ENCODE measurements around the gene THBS4.

Gene THBS4

GRCh38 chr5:80037366-80037765 is 2.2 kb downstream of the THBS4 start:
- TF ChIP-seq, protein P1, sequence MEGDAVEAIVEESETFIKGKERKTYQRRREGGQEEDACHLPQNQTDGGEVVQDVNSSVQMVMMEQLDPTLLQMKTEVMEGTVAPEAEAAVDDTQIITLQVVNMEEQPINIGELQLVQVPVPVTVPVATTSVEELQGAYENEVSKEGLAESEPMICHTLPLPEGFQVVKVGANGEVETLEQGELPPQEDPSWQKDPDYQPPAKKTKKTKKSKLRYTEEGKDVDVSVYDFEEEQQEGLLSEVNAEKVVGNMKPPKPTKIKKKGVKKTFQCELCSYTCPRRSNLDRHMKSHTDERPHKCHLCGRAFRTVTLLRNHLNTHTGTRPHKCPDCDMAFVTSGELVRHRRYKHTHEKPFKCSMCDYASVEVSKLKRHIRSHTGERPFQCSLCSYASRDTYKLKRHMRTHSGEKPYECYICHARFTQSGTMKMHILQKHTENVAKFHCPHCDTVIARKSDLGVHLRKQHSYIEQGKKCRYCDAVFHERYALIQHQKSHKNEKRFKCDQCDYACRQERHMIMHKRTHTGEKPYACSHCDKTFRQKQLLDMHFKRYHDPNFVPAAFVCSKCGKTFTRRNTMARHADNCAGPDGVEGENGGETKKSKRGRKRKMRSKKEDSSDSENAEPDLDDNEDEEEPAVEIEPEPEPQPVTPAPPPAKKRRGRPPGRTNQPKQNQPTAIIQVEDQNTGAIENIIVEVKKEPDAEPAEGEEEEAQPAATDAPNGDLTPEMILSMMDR (IDR thresholded peaks at IDR 0.05; ENCODE audit: low read depth, low read length, missing control alignments): no peak
- in situ Hi-C loops (cut with HindIII; ENCODE audit: low pct_ligation_motif_present, low sequenced_read_pairs): no loop called here
- Histone ChIP-seq H3K36me3 (replicated peaks) (no peaks in the 10 kb centered on the region), H3K4me3 (ENCODE audit: low read depth, low read length) (no peak overlapping the region), H3K27me3 (replicated peaks) (peaks cover 42% of the 10 kb centered on the region), H3K27ac (no peak overlapping the region)
- no peak for DNase-seq

GRCh38 chr5:80039650-80040049 is 4.5 kb downstream of the THBS4 start:
- Histone ChIP-seq H3K27ac (no peak overlapping the region), H3K36me3 (replicated peaks) (no peaks in the 10 kb centered on the region), H3K27me3 (replicated peaks) (peaks cover 29% of the 10 kb centered on the region), H3K4me3 (ENCODE audit: low read depth, low read length) (no peak overlapping the region)
- TF ChIP-seq, protein P1 (IDR thresholded peaks at IDR 0.05; ENCODE audit: low read depth, low read length, missing control alignments): no peak
- in situ Hi-C loops (cut with HindIII; ENCODE audit: low pct_ligation_motif_present, low sequenced_read_pairs): no loop called here
- no peak for DNase-seq

DNA sequence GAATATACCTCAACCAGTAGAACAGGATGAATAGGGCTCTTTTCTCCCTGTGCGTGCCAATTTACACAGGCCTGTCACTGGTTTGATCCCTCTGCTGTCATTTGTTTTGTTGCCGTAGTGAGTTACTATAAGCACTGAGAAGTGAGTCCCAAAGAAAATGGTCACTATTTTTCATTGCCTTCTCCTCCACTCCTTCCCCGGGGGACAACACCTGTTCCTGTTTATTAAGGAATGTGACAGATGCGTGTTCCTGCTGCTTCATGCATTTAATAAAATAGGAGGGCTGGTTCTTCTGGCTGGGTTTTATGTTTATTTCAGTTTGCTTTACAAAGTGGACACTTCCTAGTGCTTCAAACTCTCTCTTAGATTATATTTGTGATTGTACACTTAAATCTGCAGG is 6.4 kb downstream of the THBS4 start:
- Histone ChIP-seq H3K4me3 (ENCODE audit: low read depth, low read length) (no peak overlapping the region), H3K27me3 (replicated peaks) (peaks cover 16% of the 10 kb centered on the region), H3K27ac (no peak overlapping the region), H3K36me3 (replicated peaks) (no peaks in the 10 kb centered on the region)
- DNase-seq: no peak
- in situ Hi-C loops (cut with HindIII; ENCODE audit: low pct_ligation_motif_present, low sequenced_read_pairs): no loop called here
- TF ChIP-seq, protein P1 (IDR thresholded peaks at IDR 0.05; ENCODE audit: low read depth, low read length, missing control alignments): no peak

GRCh38 chr5:80042330-80042729 is 7.2 kb downstream of the THBS4 start:
- TF ChIP-seq, protein P1 (IDR thresholded peaks at IDR 0.05; ENCODE audit: low read depth, low read length, missing control alignments): no peak
- no peak for DNase-seq
- Histone ChIP-seq H3K27ac (no peak overlapping the region), H3K36me3 (replicated peaks) (no peaks in the 10 kb centered on the region), H3K4me3 (ENCODE audit: low read depth, low read length) (no peak overlapping the region), H3K27me3 (replicated peaks) (peaks cover 9% of the 10 kb centered on the region)
- in situ Hi-C loops (cut with HindIII; ENCODE audit: low pct_ligation_motif_present, low sequenced_read_pairs): no loop called here

- H3K4me3 ChIP-seq (ENCODE audit: low read depth, low read length): no peak overlapping the region
- TF ChIP-seq, protein P1 (IDR thresholded peaks at IDR 0.05; ENCODE audit: low read depth, low read length, missing control alignments): no peak
- no peaks in the 10 kb centered on the region for H3K36me3 ChIP-seq (replicated peaks)
- peaks cover 9% of the 10 kb centered on the region for H3K27me3 ChIP-seq (replicated peaks)
- H3K27ac ChIP-seq: no peak overlapping the region
- DNase-seq: no peak
- in situ Hi-C loops (cut with HindIII; ENCODE audit: low pct_ligation_motif_present, low sequenced_read_pairs): no loop called here
These were observed 8.0 kb downstream of the THBS4 start for GRCh38 chr5:80043187-80043586.

DNA sequence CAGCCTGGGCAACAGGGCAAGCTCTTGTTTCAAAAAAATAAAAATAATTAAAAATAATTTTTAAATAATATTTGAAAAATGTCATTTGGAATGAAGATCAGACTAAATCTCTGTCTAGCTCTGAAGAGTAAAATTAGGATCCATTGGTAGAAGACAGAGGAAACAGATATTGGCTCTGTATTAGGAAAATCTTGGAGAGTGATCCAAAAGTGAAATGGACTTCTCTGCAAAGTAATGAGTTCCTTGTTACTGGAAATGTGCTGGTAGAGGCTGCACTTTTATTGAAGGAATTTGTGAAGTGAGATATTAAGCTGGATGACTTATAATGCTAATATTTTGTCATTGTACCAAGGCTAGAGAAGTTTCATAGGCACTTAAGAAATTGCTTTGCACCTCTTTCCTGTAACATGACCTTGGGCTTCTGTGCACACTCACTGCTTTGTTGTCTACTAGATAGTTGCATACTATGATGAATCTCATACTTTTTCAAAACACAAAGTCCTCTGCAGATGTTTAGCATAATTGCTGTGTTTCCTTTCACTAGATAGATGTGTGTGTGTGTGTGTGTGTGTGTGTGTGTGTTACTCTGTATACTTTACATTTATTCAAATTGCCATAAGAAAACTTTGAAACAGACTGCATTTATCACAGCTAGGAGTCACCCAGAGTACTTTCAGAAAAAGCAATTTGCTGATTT is 13.1 kb downstream of the THBS4 start:
- Histone ChIP-seq H3K36me3 (replicated peaks) (no peaks in the 10 kb centered on the region), H3K27ac (no peak overlapping the region), H3K27me3 (replicated peaks) (no peaks in the 10 kb centered on the region), H3K4me3 (ENCODE audit: low read depth, low read length) (no peak overlapping the region)
- TF ChIP-seq, protein P1 (IDR thresholded peaks at IDR 0.05; ENCODE audit: low read depth, low read length, missing control alignments): no peak
- in situ Hi-C loops (cut with HindIII; ENCODE audit: low pct_ligation_motif_present, low sequenced_read_pairs): no loop called here
- DNase-seq: no peak
